Astrocyte of the cerebellum (primary cell): ENCODE results near the gene VSIG2.
"Not testable (repeated sequence)": the region's sequence is repeated elsewhere in the genome, so short reads cannot be mapped to it uniquely, and the experiment has no call there.

Source experiments
- DNase-seq: peaks from one replicate; pipeline ENCODE4 v3.0.0-alpha.2; 2011; ENCODE audit warnings: low read depth
- H3K4me3 ChIP-seq: 2 replicates; pipeline ENCODE4 v1.5.1; 2011; ENCODE audit warnings: mild to moderate bottlenecking, low read depth, low read length, moderate library complexity
- CTCF ChIP-seq: IDR thresholded peaks from 2 replicates; pipeline ENCODE4 v1.5.1; 2012; ENCODE audit warnings: low read length, low read depth, moderate library complexity, mild to moderate bottlenecking; ENCODE audit errors: missing control alignments
- in situ Hi-C: cut with HindIII; loops from 2 replicates; pipeline ENCODE4 v1.10.0; 2017; ENCODE audit warnings: low sequenced_read_pairs

VSIG2 gene

GRCh38 chr11:124779568-124779967, 27.5 kb upstream of the VSIG2 start:
- no peak overlapping the region for H3K4me3 ChIP-seq
- in situ Hi-C loops = loop anchor here (5.0 kb wide), 1 partner anchor 117 kb away; no protein-coding TSS in a partner anchor
- DNase-seq = no peak
- no peak for TF ChIP-seq CTCF

- in situ Hi-C loops = loop anchor here (5.0 kb wide), 1 partner anchor 116 kb away; no protein-coding TSS in a partner anchor
Measured at GRCh38 chr11:124778281-124778680, 26.2 kb upstream of the VSIG2 start.

GRCh38 chr11:124776865-124777645, 25.0 kb upstream of the VSIG2 start:
- no peak for TF ChIP-seq CTCF
- DNase-seq = no peak
- in situ Hi-C loops = loop anchor here (5.0 kb wide), 1 partner anchor 115 kb away; no protein-coding TSS in a partner anchor

More at GRCh38 chr11:124778281-124778680, 26.2 kb upstream of the VSIG2 start:
- peak; percentile 4 for TF ChIP-seq CTCF
- H3K4me3 ChIP-seq = no peak overlapping the region
- DNase-seq = no peak

GRCh38 chr11:124770959-124771358, 18.9 kb upstream of the VSIG2 start:
- in situ Hi-C loops, DNase-seq, H3K4me3 ChIP-seq: not testable (repeated sequence)

More at GRCh38 chr11:124776865-124777645, 25.0 kb upstream of the VSIG2 start:
- no peak overlapping the region for H3K4me3 ChIP-seq

GRCh38 chr11:124769806-124770774, 18.0 kb upstream of the VSIG2 start:
- in situ Hi-C loops = no loop called here
- no peak for TF ChIP-seq CTCF
- DNase-seq = no peak
- no peak overlapping the region for H3K4me3 ChIP-seq

- DNase-seq = no peak
- TF ChIP-seq CTCF = no peak
- in situ Hi-C loops = no loop called here
- no peak overlapping the region for H3K4me3 ChIP-seq
Measured at GRCh38 chr11:124768914-124769313, 16.9 kb upstream of the VSIG2 start.

- H3K4me3 ChIP-seq = no peak overlapping the region
- in situ Hi-C loops = no loop called here
- TF ChIP-seq CTCF = no peak
Measured at GRCh38 chr11:124766156-124766555, 14.1 kb upstream of the VSIG2 start.

More at GRCh38 chr11:124766156-124766555, 14.1 kb upstream of the VSIG2 start:
- DNase-seq = no peak
